Suprapubic skin (tissue), 4 donors: ENCODE results near the gene YPEL5.

ENCODE experiments used
- EP300 ChIP-seq: sonication (generic); formaldehyde crosslinking; IDR thresholded peaks from one replicate; pipeline ENCODE4 v1.6.1; 2017; ENCODE audit warnings: antibody characterized with exemption
- POLR2A ChIP-seq, 2 donors: fragments of 450-650 bp; IDR thresholded peaks; one replicate each; pipeline ENCODE4 v1.6.1; 2017; ENCODE audit warnings: antibody characterized with exemption in 2 of 2, mild to moderate bottlenecking in 2 of 2, moderate library complexity in 2 of 2
- POLR2AphosphoS5 ChIP-seq, 3 donors: sonication (generic); formaldehyde crosslinking; IDR thresholded peaks; one replicate each; pipeline ENCODE4 v1.6.1; 2017; ENCODE audit warnings: antibody characterized with exemption in 3 of 3
- TF ChIP-seq, protein P1 (sequence below), 2 donors: fragments of 200-600 bp in 1 of 2; fragments of 450-650 bp in 1 of 2; sonication (generic) in 1 of 2; IDR thresholded peaks; one replicate each; pipeline ENCODE4 v1.5.1; 2016 to 2019; ENCODE audit warnings: antibody characterized with exemption in 2 of 2, mild to moderate bottlenecking in 1 of 2, moderate library complexity in 1 of 2

DNA sequence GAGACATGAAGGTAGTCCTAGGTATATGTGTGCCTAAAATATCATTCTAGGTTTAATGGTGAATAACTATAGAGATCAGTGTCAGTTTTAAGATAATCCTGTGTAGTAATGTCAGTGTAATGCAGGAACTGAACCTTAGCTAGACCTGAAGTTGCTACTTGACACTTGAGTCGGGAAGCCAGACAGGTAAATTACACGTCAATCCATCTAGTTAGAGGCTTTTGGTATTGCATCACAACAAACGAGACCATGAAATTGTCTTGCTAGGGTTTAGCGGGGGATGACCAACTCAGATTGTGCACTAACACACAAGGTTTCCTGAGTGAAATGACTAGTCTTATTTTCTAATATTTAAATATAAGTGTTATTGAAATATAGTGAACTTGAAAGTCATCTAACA, 2.0 kb downstream of the YPEL5 start:
- TF ChIP-seq POLR2AphosphoS5 (IDR thresholded peaks at IDR 0.05) (no peak), POLR2A (IDR thresholded peaks at IDR 0.05) (no peak), EP300 (no peak)
- TF ChIP-seq, protein P1, sequence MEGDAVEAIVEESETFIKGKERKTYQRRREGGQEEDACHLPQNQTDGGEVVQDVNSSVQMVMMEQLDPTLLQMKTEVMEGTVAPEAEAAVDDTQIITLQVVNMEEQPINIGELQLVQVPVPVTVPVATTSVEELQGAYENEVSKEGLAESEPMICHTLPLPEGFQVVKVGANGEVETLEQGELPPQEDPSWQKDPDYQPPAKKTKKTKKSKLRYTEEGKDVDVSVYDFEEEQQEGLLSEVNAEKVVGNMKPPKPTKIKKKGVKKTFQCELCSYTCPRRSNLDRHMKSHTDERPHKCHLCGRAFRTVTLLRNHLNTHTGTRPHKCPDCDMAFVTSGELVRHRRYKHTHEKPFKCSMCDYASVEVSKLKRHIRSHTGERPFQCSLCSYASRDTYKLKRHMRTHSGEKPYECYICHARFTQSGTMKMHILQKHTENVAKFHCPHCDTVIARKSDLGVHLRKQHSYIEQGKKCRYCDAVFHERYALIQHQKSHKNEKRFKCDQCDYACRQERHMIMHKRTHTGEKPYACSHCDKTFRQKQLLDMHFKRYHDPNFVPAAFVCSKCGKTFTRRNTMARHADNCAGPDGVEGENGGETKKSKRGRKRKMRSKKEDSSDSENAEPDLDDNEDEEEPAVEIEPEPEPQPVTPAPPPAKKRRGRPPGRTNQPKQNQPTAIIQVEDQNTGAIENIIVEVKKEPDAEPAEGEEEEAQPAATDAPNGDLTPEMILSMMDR (IDR thresholded peaks at IDR 0.05): no peak
